ENCODE results near the gene COX5A. TPM values are rescaled to one million over a fixed set of nuclear protein-coding genes. Genes with fewer than 3 reads are reported as not detected.

Gene COX5A
- total RNA-seq, 2 experiments from 2014 or later: 342 TPM

GRCh38 chr15:74873036-74873755 lies 64.7 kb downstream of the COX5A start, which contains the start of gene SCAMP2:
TSS of gene SCAMP2 (minus strand) at chr15:74873365. CDS start at chr15:74873255, 110 bp downstream.
- DNase-seq (peak; percentile 96), ATAC-seq (peak; percentile 93)
- Mint-ChIP-seq H3K4me1 (ENCODE audit: low read depth) (peaks cover 36% of the 10 kb centered on the region), H3K27ac (peak within 1 kb of the TSS; percentile 92), H3K4me3 (peak within 1 kb of the TSS; percentile 95), H3K27me3 (no peaks in the 10 kb centered on the region), H3K36me3 (ENCODE audit: low read depth) (peaks cover 14% of the 10 kb centered on the region), H3K9me3 (no peaks in the 10 kb centered on the region)
- ChIA-PET POLR2A (interaction anchor here (0.7 to 1.5 kb wide), 6 partner anchors 15 to 488 kb away, joined by 3 to 4 read pairs (median 3); partner anchors contain the start of gene MPI), CTCF (interaction anchor here (1.1 to 1.8 kb wide), 3 partner anchors 28 to 37 kb away, joined by 3 to 10 read pairs (median 6); partner anchors contain the start of gene FAM219B)
- TF ChIP-seq CTCF (IDR thresholded peaks at IDR 0.05): no peak
- intact Hi-C loops (cut with micrococcal nuclease): no loop called here

- ChIA-PET POLR2A (interaction anchor here (0.7 to 1.3 kb wide), 2 partner anchors 16 to 28 kb away, joined by 3 read pairs; no protein-coding TSS in a partner anchor), CTCF (interaction anchor here (1.4 kb wide), 1 partner anchor 36 kb away, joined by 3 read pairs; no protein-coding TSS in a partner anchor)
- Mint-ChIP-seq H3K27ac (peak overlapping the region; percentile 92), H3K9me3 (no peaks in the 10 kb centered on the region), H3K36me3 (ENCODE audit: low read depth) (peaks cover 20% of the 10 kb centered on the region), H3K27me3 (no peaks in the 10 kb centered on the region), H3K4me3 (peak overlapping the region; percentile 95), H3K4me1 (ENCODE audit: low read depth) (peaks cover 41% of the 10 kb centered on the region)
- ATAC-seq: no peak
- no peak for TF ChIP-seq CTCF (IDR thresholded peaks at IDR 0.05)
- no peak for DNase-seq
- intact Hi-C loops (cut with micrococcal nuclease): no loop called here
Observed at GRCh38 chr15:74872702-74873035, 65.2 kb downstream of the COX5A start.

- DNase-seq: no peak
- TF ChIP-seq CTCF (IDR thresholded peaks at IDR 0.05): no peak
- intact Hi-C loops (cut with micrococcal nuclease): no loop called here
- no peak for ATAC-seq
- ChIA-PET CTCF (interaction anchor here (0.7 to 4.9 kb wide), 17 partner anchors 12 to 239 kb away, joined by 3 to 37 read pairs (median 3); partner anchors contain the start of genes FAM219B and ULK3), POLR2A (interaction anchor here (0.8 to 2.9 kb wide), 14 partner anchors 11 to 86 kb away, joined by 3 to 18 read pairs (median 4); partner anchors contain the start of genes COX5A, CPLX3, FAM219B and ULK3)
- no peaks in the 10 kb centered on the region for H3K9me3 Mint-ChIP-seq
- peaks cover 59% of the 10 kb centered on the region for H3K4me1 Mint-ChIP-seq (ENCODE audit: low read depth)
- H3K4me3 Mint-ChIP-seq: peak overlapping the region; percentile 95
- H3K27me3 Mint-ChIP-seq: no peaks in the 10 kb centered on the region
- peaks cover 30% of the 10 kb centered on the region for H3K36me3 Mint-ChIP-seq (ENCODE audit: low read depth)
- H3K27ac Mint-ChIP-seq: peak overlapping the region; percentile 89
Observed at GRCh38 chr15:74870436-74871215, 67.2 kb downstream of the COX5A start.

Other genes starting within 250 kb of the COX5A start
- gene EDC3, start 242.0 kb downstream of the COX5A start, total RNA-seq: 10 to 100 TPM; 41.9 to 44.1 TPM
- gene CYP1A1, start 212.5 kb downstream of the COX5A start, total RNA-seq: 1 to 10 TPM; 4.3 to 4.9 TPM
- not detected for gene CYP1A2, start 189.2 kb downstream of the COX5A start, total RNA-seq
- 100 to 1,000 TPM; 254 to 260 TPM for gene CSK, start 156.0 kb downstream of the COX5A start, total RNA-seq
- under 1 TPM in 1 of 2 experiments, not detected in 1; 0.11 TPM for gene LMAN1L, start 125.2 kb downstream of the COX5A start, total RNA-seq
- under 1 TPM in 1 of 2 experiments, not detected in 1; 0.11 TPM for gene CPLX3, start 111.4 kb downstream of the COX5A start, total RNA-seq
- gene ULK3, start 94.9 kb downstream of the COX5A start, total RNA-seq: 10 to 100 TPM; 45.9 to 49.3 TPM
- 10 to 100 TPM; 57.8 to 58.9 TPM for gene SCAMP2, start 64.7 kb downstream of the COX5A start, total RNA-seq
- gene MPI, start 48.0 kb downstream of the COX5A start, total RNA-seq: 10 to 100 TPM; 67.1 to 74.3 TPM
- 10 to 100 TPM; 36.5 to 44.7 TPM for gene FAM219B, start 31.2 kb downstream of the COX5A start, total RNA-seq
- gene RPP25, start 18.7 kb upstream of the COX5A start, total RNA-seq: 1 to 10 TPM; 7.0 to 7.2 TPM
- gene SCAMP5, start 57.5 kb upstream of the COX5A start, total RNA-seq: 1 to 10 TPM in 1 of 2 experiments, under 1 TPM in 1; 0.65 to 1.1 TPM
- gene PPCDC, start 85.5 kb upstream of the COX5A start, total RNA-seq: 10 to 100 TPM; 25.7 to 26.6 TPM